Stimulated activated CD8-positive, alpha-beta memory T cell treated with anti-CD3 and anti-CD28 coated beads, Interleukin-2, amount 100 ng/mL, for 1 hour (primary cell): ENCODE results near the gene LRRTM3.

ENCODE experiments used
- DNase-seq, 2 donors: peaks; one replicate each; pipeline ENCODE4 v3.0.0-alpha.2; 2020; ENCODE audit warnings: low read depth in 2 of 2

The LRRTM3 gene

GRCh38 chr10:67119651-67120050 is 193.8 kb downstream of the LRRTM3 start:
- DNase-seq: no peak

DNA sequence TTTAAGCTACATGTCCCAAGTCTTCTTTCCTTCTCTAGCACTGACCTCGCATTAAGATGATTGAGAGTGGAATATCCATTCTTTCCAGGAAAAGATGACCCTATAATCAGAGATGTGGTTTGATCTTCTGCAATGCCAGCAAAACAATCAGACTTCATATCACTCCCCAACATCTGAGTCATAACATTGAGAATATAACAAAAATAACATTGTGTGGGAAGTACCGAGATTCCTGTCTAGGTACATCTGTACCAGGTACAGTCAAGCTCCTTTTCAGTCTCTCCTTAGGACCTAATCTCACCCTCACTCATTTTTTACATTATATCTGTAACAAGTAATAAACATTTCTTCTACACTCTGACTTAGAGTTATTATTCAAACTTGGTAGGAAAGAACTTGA is 201.6 kb downstream of the LRRTM3 start:
- no peak for DNase-seq

GRCh38 chr10:67140641-67141040 is 214.8 kb downstream of the LRRTM3 start:
- DNase-seq: no peak

GRCh38 chr10:67141300-67141699 is 215.5 kb downstream of the LRRTM3 start:
- no peak for DNase-seq

GRCh38 chr10:67144530-67144929 is 218.7 kb downstream of the LRRTM3 start:
- no peak for DNase-seq
